Neural cell (in vitro differentiated cells): ENCODE measurements around the gene OTULINL.

Source experiments
- CTCF ChIP-seq: fragments of 450-650 bp; IDR thresholded peaks from 2 replicates; pipeline ENCODE4 v1.5.1; 2014; ENCODE audit warnings: antibody characterized with exemption, mild to moderate bottlenecking, moderate library complexity; ENCODE audit not compliant: poor library complexity, severe bottlenecking
- EP300 ChIP-seq: fragments of 450-650 bp; conservative IDR thresholded peaks from 2 replicates; pipeline ENCODE4 v1.6.1; 2014; ENCODE audit warnings: antibody characterized with exemption, mild to moderate bottlenecking, moderate library complexity; ENCODE audit not compliant: poor library complexity, severe bottlenecking
- EZH2 ChIP-seq: fragments of 200-600, 300-800 bp; shearing (Covaris generic), sonication (generic); IDR thresholded peaks from 2 replicates; pipeline ENCODE4 v1.6.1; 2014; ENCODE audit warnings: antibody characterized with exemption, low read length, borderline replicate concordance, mild to moderate bottlenecking; ENCODE audit not compliant: insufficient read depth, poor library complexity, severe bottlenecking
- REST ChIP-seq: IDR thresholded peaks from 2 replicates; pipeline ENCODE4 v1.6.1; 2012; ENCODE audit warnings: borderline replicate concordance
- SMC3 ChIP-seq: fragments of 450-650 bp; conservative IDR thresholded peaks from 2 replicates; pipeline ENCODE4 v1.6.1; 2014; ENCODE audit warnings: antibody characterized with exemption, mild to moderate bottlenecking, moderate library complexity; ENCODE audit not compliant: poor library complexity
- TAF1 ChIP-seq: IDR thresholded peaks from 2 replicates; pipeline ENCODE4 v1.6.1; 2012; ENCODE audit warnings: low read depth

DNA sequence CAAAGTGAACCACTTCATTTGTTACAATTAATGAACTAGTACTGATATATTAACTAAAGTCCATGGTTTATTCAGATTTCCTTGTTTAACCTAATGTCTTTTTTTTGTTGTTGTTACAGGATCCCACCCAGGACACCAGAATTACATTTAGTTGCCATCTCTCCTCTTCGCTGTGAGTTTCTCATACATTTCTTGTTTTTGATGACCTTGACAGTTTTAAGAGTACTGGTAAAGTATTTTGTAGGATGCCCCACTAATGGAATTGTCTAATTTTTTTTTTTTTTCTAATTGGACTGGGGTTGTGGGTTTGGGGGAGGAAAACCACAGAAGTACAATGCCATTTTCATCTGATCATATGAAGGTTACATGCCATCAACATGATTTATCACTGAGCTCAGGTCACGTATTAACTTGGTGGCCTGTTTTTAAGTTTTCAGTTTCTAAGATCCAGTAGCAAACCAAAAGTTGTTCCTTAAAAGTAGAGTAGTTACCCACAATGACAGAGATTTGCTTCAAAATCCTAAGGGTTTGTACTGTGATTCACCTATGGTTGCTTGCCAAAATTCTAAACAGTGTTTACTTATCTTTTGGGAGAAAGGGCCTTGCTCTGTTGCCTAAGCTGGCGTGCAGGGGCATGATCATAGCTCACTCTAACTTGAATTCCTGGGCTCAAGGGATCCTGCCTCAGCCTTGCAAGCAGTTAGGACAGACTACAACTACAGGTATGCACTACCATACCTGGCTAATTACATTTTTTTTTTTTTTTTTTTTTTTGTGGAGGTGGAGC, 78.4 kb downstream of the OTULINL start:
- TF ChIP-seq EP300, result no peak
- no peak for TF ChIP-seq CTCF
- TF ChIP-seq TAF1, result no peak
- no peak for TF ChIP-seq REST
- no peak for TF ChIP-seq EZH2
- TF ChIP-seq SMC3, result no peak
